Measurements from ENCODE around the gene DPEP2. TPM values are rescaled to one million over a fixed set of nuclear protein-coding genes. Genes with fewer than 3 reads are reported as not detected.

Gene DPEP2
- total and polyA plus RNA-seq, 2 of the 13 experiments (the other 11 are each of a cell fraction or from before 2014, with no cell fraction given) = 0.18 TPM; not detected in 1

DNA sequence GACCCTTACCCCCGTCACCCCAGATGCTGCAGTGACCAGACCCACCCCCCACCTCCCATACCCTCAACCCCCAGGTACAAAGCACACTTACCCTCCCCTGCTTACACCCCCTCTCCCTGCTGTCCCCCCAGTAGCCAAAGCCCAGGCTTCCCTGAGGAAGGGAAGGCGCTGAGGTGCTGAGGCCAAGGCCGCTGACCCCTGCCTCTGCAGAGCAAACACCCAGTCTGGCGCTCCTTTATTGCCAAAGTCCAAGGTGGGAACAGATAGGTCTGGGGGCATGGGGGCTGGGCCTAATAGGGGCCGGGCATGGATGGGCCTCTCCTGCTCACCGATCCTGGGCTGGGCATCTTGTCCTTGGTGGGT is 56.0 kb downstream of the DPEP2 start (continued):
- TF ChIP-seq, protein P1, sequence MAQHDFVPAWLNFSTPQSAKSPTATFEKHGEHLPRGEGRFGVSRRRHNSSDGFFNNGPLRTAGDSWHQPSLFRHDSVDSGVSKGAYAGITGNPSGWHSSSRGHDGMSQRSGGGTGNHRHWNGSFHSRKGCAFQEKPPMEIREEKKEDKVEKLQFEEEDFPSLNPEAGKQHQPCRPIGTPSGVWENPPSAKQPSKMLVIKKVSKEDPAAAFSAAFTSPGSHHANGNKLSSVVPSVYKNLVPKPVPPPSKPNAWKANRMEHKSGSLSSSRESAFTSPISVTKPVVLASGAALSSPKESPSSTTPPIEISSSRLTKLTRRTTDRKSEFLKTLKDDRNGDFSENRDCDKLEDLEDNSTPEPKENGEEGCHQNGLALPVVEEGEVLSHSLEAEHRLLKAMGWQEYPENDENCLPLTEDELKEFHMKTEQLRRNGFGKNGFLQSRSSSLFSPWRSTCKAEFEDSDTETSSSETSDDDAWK (CRISPR knock-in tag; IDR thresholded peaks at IDR 0.05) = no peak
- no peak; the same call in 1 of the 2 replicates for TF ChIP-seq ZNF772 (CRISPR knock-in tag; IDR thresholded peaks at IDR 0.05)
- TF ChIP-seq CEBPG (CRISPR knock-in tag; IDR thresholded peaks at IDR 0.05) = peak; percentile 52; the same call in 1 of the 2 replicates
- TF ChIP-seq EED (CRISPR knock-in tag; IDR thresholded peaks at IDR 0.05) = no peak
- TF ChIP-seq MTF2 (CRISPR knock-in tag; IDR thresholded peaks at IDR 0.05; ENCODE audit: borderline replicate concordance) = no peak
- no peak for TF ChIP-seq ZNF136 (CRISPR knock-in tag; IDR thresholded peaks at IDR 0.05; ENCODE audit: low read depth)
- no peak for TF ChIP-seq ZNF124 (CRISPR knock-in tag; IDR thresholded peaks at IDR 0.05)
- no peak for TF ChIP-seq PREB (CRISPR knock-in tag; IDR thresholded peaks at IDR 0.05)
- no peak for TF ChIP-seq MATR3 (CRISPR knock-in tag; IDR thresholded peaks at IDR 0.05)
- TF ChIP-seq, protein P2, sequence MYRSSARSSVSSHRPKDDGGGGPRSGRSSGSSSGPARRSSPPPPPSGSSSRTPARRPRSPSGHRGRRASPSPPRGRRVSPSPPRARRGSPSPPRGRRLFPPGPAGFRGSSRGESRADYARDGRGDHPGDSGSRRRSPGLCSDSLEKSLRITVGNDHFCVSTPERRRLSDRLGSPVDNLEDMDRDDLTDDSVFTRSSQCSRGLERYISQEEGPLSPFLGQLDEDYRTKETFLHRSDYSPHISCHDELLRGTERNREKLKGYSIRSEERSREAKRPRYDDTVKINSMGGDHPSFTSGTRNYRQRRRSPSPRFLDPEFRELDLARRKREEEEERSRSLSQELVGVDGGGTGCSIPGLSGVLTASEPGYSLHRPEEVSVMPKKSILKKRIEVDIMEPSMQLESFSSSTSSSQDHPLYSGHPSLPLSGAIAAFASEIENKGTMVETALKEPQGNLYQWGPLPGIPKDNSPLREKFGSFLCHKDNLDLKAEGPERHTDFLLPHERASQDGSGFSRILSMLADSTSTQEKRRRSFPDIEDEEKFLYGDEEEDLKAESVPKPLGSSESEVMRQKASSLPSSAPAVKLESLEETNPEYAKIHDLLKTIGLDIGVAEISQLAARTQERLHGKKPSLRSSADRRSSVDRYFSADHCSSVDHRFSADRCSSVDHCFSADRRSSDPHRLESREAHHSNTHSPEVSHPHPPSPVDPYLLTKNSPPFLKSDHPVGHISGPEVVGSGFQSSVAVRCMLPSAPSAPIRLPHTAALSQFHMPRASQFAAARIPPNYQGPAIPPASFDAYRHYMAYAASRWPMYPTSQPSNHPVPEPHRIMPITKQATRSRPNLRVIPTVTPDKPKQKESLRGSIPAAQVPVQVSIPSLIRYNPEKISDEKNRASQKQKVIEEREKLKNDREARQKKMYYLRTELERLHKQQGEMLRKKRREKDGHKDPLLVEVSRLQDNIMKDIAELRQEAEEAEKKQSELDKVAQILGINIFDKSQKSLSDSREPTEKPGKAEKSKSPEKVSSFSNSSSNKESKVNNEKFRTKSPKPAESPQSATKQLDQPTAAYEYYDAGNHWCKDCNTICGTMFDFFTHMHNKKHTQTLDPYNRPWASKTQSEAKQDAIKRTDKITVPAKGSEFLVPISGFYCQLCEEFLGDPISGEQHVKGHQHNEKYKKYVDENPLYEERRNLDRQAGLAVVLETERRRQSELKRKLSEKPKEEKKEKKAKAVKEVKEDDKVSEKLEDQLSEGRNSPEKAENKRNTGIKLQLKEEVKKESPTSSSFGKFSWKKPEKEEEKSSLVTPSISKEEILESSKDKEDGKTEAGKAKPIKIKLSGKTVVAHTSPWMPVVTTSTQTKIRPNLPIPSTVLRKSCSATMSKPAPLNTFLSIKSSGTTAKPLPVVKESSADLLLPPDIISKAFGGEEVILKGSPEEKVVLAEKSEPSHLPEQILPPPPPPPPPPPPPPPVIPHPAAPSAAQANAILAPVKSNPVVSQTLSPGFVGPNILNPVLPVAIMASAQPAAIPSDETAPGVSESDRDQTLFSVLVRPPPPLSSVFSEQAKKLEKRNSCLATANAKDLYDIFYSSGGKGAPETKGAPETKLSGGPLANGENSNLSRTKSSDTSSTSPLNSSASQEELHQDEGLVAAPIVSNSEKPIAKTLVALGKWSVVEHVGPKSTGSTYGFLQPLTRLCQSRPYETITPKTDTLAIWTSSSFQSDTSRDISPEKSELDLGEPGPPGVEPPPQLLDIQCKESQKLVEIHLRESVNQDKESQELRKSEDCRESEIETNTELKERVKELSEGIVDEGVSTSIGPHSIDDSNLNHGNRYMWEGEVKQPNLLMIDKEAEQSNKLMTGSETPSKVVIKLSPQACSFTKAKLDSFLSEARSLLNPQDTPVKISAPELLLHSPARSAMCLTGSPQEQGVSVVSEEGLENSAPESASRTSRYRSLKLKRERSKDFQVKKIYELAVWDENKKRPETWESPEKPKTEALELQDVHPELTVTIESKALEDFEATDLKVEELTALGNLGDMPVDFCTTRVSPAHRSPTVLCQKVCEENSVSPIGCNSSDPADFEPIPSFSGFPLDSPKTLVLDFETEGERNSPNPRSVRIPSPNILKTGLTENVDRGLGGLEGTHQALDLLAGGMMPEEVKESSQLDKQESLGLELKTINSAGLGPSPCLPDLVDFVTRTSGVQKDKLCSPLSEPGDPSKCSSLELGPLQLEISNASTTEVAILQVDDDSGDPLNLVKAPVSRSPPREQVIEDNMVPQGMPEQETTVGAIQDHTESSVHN (CRISPR knock-in tag; IDR thresholded peaks at IDR 0.05) = 0 out of 2 replicates have a peak, but pooled peaks have one; percentile 26
- TF ChIP-seq CENPT (CRISPR knock-in tag; IDR thresholded peaks at IDR 0.05; ENCODE audit: low read depth) = no peak
- TF ChIP-seq JARID2 (CRISPR knock-in tag; IDR thresholded peaks at IDR 0.05; ENCODE audit: insufficient replicate concordance) = no peak
- no peak for TF ChIP-seq GATA4 (IDR thresholded peaks at IDR 0.05; ENCODE audit: borderline replicate concordance, low read depth)
- TF ChIP-seq RBFOX2 (IDR thresholded peaks at IDR 0.05; ENCODE audit: low read depth, low read length) = no peak
- TF ChIP-seq SMAD1 (CRISPR knock-in tag; IDR thresholded peaks at IDR 0.05; ENCODE audit: borderline replicate concordance, low read depth) = peak; percentile 22; the same call in 1 of the 2 replicates
- peak; percentile 50; the same call in 1 of the 2 replicates for TF ChIP-seq ZNF784 (CRISPR knock-in tag; IDR thresholded peaks at IDR 0.05; ENCODE audit: borderline replicate concordance)
- peak; percentile 94 for TF ChIP-seq PHF21A (CRISPR knock-in tag; IDR thresholded peaks at IDR 0.05)
- TF ChIP-seq XRCC5 (optimal IDR thresholded peaks at IDR 0.05; ENCODE audit: low read length) = no peak
- TF ChIP-seq FOXA1 (IDR thresholded peaks at IDR 0.05) = no peak
- TF ChIP-seq FOXA1 (CRISPR knock-in tag; IDR thresholded peaks at IDR 0.05) = peak; percentile 79
- TF ChIP-seq MYC (CRISPR knock-in tag; IDR thresholded peaks at IDR 0.05; ENCODE audit: borderline replicate concordance) = peak; percentile 6; the same call in 1 of the 2 replicates

Measured in HepG2 (cell line).